Stimulated activated CD4-positive, alpha-beta T cell treated with anti-CD3 and anti-CD28 coated beads, TNF-alpha, amount 100 ng/mL, for 24 hours (primary cell): Measurements from ENCODE around the gene PALMD.

Source experiments
- DNase-seq, 3 experiments: peaks; one replicate each; pipeline ENCODE4 v3.0.0-alpha.2; 2020; ENCODE audit warnings: low read depth in 3 of 3

Gene PALMD

GRCh38 chr1:99645699-99646531 lies at the start of gene PALMD:
PALMD (plus strand) TSS chr1:99646113; CDS start chr1:99646318, 205 bp downstream.
- DNase-seq: no peak

GRCh38 chr1:99598738-99599411 lies 47.0 kb upstream of the PALMD start:
- DNase-seq: no peak

- DNase-seq: no peak
These were observed 46.2 kb upstream of the PALMD start for GRCh38 chr1:99599678-99600175.

GRCh38 chr1:99600782-99601181 lies 45.1 kb upstream of the PALMD start:
- no peak for DNase-seq

- no peak for DNase-seq
These were observed 44.7 kb upstream of the PALMD start for GRCh38 chr1:99601208-99601607.

- no peak for DNase-seq
These were observed 44.1 kb upstream of the PALMD start for GRCh38 chr1:99601709-99602403.

GRCh38 chr1:99602404-99602969 lies 43.4 kb upstream of the PALMD start:
- DNase-seq: no peak

GRCh38 chr1:99603699-99604560 lies 42.0 kb upstream of the PALMD start:
- no peak for DNase-seq

GRCh38 chr1:99606306-99606705 lies 39.6 kb upstream of the PALMD start:
- no peak for DNase-seq

GRCh38 chr1:99607590-99607989 lies 38.3 kb upstream of the PALMD start:
- no peak for DNase-seq

- no peak for DNase-seq
These were observed 37.9 kb upstream of the PALMD start for GRCh38 chr1:99608058-99608457.

- DNase-seq: no peak
These were observed 32.2 kb upstream of the PALMD start for GRCh38 chr1:99613716-99614115.

GRCh38 chr1:99614728-99615127 lies 31.2 kb upstream of the PALMD start:
- no peak for DNase-seq

- no peak for DNase-seq
These were observed 26.3 kb upstream of the PALMD start for GRCh38 chr1:99619583-99619982.

- no peak for DNase-seq
These were observed 24.5 kb upstream of the PALMD start for GRCh38 chr1:99621340-99621901.

- no peak for DNase-seq
These were observed 23.1 kb upstream of the PALMD start for GRCh38 chr1:99622702-99623347.

- no peak for DNase-seq
These were observed 22.4 kb upstream of the PALMD start for GRCh38 chr1:99623554-99623953.

- no peak for DNase-seq
These were observed 18.3 kb upstream of the PALMD start for GRCh38 chr1:99627615-99628014.

- no peak for DNase-seq
These were observed 16.7 kb upstream of the PALMD start for GRCh38 chr1:99629164-99629563.

GRCh38 chr1:99634971-99635624 lies 10.8 kb upstream of the PALMD start:
- DNase-seq: no peak
